Brain microvascular endothelial cell (primary cell): Measurements from ENCODE around the gene ZNF532.

Experiments
- DNase-seq: peaks from one replicate; pipeline ENCODE4 v3.0.0-alpha.2; 2020
- H3K27ac ChIP-seq: fragments of 250-450 bp; sonication (Bioruptor Pico); 2 replicates; pipeline ENCODE4 v1.5.1; 2020; ENCODE audit warnings: mild to moderate bottlenecking, moderate library complexity
- H3K27me3 ChIP-seq: fragments of 250-450 bp; sonication (Bioruptor Pico); replicated peaks from 2 replicates; pipeline ENCODE4 v1.5.1; 2020; ENCODE audit warnings: mild to moderate bottlenecking
- H3K36me3 ChIP-seq: fragments of 250-450 bp; sonication (Bioruptor Pico); replicated peaks from 2 replicates; pipeline ENCODE4 v1.5.1; 2020; ENCODE audit warnings: mild to moderate bottlenecking
- H3K4me3 ChIP-seq: 2 replicates; pipeline ENCODE4 v1.5.1; 2011; ENCODE audit warnings: low read depth, mild to moderate bottlenecking, control low read depth, low read length, moderate library complexity
- in situ Hi-C: cut with HindIII; loops from 2 replicates; pipeline ENCODE4 v1.10.0; 2017; ENCODE audit warnings: low sequenced_read_pairs, low pct_ligation_motif_present
- TF ChIP-seq, protein P1 (sequence below): IDR thresholded peaks from 2 replicates; pipeline ENCODE4 v1.5.1; 2011; ENCODE audit warnings: low read depth, mild to moderate bottlenecking, moderate library complexity, low read length, control low read depth, inconsistent platforms; ENCODE audit errors: missing control alignments

Gene ZNF532

DNA sequence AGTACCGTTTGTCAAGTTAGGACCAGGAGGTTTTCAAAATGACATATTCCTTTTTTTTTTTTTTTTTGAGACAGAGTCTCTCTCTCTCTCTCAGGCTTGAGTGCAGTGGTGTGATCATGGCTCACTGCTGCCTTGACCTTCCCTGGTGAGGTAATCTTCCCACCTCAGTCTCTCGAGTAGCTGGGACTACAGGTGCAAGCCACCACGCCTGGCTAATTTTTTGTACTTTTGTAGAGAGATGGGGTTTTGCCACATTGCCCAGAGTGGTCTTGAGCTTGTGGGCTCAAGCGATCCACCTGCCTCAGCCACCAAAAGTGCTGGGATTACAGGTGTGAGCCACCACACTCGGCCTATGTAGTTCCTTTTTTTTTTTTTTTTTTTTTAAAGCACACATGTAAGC is 147.1 kb downstream of the ZNF532 start:
- no peaks in the 10 kb centered on the region for H3K36me3 ChIP-seq
- H3K4me3 ChIP-seq, result no peak overlapping the region
- DNase-seq, result no peak
- in situ Hi-C loops, result no loop called here
- H3K27ac ChIP-seq, result no peak overlapping the region
- TF ChIP-seq, protein P1, sequence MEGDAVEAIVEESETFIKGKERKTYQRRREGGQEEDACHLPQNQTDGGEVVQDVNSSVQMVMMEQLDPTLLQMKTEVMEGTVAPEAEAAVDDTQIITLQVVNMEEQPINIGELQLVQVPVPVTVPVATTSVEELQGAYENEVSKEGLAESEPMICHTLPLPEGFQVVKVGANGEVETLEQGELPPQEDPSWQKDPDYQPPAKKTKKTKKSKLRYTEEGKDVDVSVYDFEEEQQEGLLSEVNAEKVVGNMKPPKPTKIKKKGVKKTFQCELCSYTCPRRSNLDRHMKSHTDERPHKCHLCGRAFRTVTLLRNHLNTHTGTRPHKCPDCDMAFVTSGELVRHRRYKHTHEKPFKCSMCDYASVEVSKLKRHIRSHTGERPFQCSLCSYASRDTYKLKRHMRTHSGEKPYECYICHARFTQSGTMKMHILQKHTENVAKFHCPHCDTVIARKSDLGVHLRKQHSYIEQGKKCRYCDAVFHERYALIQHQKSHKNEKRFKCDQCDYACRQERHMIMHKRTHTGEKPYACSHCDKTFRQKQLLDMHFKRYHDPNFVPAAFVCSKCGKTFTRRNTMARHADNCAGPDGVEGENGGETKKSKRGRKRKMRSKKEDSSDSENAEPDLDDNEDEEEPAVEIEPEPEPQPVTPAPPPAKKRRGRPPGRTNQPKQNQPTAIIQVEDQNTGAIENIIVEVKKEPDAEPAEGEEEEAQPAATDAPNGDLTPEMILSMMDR, result no peak
- H3K27me3 ChIP-seq, result no peaks in the 10 kb centered on the region

DNA sequence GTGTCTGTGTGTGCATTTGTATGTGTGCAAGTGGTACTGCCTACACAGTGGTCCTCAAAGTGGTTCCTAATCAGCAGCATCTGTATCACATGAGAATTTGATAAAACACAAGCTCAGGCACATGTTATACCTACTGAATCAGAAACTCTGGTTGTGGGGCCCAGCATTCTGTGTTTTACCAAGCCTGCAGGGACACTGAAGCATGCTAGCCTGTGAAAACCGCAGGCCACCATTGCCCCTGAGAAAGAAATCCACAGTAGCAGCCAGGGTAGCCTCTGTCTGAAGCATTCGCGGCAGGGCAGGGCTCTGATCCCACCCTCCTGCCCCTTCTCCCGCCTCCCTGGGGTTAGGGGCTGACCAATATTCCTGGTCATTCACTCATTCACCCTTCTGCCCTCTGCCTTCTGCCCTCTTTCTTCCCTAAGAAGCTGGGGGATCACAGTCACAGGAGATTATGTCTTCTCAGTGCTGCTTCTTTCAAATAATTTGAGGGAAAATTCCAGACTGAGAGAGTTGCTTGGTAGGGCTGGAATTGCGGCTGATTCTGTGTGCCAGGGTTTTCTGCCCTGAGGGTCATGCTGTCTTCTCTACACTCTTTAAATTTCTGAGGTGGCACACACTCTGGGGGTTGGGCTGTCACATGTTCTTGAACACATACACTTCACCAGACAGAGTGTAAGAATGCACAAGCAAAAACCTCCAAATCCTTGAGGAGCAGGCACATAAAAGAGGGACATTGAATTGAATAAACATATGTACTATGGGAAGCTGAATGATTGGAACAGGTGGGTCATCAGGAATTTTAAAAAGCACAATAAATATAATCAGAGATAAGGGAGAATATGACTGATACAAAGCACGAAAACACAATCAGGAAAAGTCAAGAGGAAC is 148.4 kb downstream of the ZNF532 start:
- Histone ChIP-seq H3K27ac (no peak overlapping the region), H3K4me3 (no peak overlapping the region), H3K27me3 (no peaks in the 10 kb centered on the region), H3K36me3 (no peaks in the 10 kb centered on the region)
- no peak for DNase-seq
- in situ Hi-C loops, result no loop called here
- TF ChIP-seq, protein P1, result no peak

DNA sequence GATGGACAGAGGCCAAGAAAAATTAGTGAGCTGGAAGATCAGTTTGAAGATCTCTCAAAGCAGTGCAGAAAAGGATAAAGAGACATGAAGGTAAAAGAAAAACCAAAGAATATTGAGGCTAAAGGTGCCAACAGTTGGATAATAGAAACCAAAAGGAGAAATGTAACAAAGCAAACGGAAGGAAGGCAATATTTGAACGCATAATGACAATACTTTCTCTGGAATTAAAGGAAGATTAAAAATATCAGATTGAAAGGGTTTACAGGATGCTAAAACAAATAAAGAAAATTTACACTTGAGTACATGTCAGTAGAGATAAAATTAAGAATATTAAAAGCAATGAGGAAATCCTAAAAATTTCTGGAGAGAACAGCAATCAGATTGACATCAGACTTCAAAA is 149.1 kb downstream of the ZNF532 start:
- TF ChIP-seq, protein P1, result no peak
- no peak for DNase-seq
- H3K27me3 ChIP-seq, result no peaks in the 10 kb centered on the region
- no peak overlapping the region for H3K4me3 ChIP-seq
- no peaks in the 10 kb centered on the region for H3K36me3 ChIP-seq
- H3K27ac ChIP-seq, result no peak overlapping the region
- in situ Hi-C loops, result no loop called here

DNA sequence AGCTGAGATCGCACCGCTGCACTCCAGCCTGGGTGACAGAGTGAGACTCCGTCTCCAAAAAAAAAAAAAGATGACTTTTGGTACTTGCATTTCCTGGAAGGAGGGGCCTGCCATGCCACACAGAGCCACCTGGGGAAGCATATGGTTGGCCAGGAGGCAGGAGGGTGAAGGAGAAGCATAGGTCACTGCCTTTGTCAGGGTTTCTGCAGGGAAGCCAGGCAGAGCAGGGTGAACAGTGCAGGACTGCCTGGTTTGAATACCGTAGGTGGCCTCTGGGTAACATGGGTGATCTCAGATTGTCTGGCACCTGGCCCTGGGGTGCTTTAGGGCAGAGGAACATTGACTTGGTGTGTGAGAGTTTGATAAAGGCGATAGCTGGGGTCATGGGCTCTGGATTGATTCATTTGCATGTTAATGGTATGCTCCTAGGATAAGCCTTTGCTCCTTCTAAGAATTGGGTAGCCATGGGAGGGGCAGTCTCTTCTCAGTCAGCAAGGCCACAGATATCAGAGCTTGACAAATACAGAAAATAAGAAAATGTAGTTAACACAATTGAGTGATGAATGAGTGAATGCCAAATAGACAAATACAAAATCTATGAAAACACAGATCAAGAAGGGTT is 151.0 kb downstream of the ZNF532 start:
- in situ Hi-C loops, result no loop called here
- TF ChIP-seq, protein P1, result no peak
- no peaks in the 10 kb centered on the region for H3K27me3 ChIP-seq
- no peaks in the 10 kb centered on the region for H3K36me3 ChIP-seq
- H3K27ac ChIP-seq, result no peak overlapping the region
- no peak for DNase-seq
- H3K4me3 ChIP-seq, result no peak overlapping the region

DNA sequence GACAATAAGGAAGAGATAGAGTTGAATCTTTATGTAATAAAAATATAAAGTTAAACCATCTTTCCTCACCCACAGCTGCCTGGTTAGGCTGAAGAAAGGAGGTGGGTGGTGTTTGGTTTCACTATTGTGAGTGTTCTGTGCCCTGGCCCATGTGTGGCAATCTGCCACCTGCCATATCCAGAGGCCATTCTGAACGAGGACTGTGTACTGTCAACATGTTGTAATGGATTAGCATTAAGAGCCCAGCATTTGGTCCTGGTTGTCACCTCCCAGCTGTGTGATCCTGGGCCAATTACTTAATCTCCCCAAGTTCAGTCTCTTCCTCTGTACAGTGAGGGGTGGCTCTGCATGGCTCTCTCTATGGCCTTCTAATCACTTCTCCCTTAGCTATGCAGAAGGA is 156.8 kb downstream of the ZNF532 start:
- DNase-seq, result no peak
- Histone ChIP-seq H3K4me3 (no peak overlapping the region), H3K27me3 (no peaks in the 10 kb centered on the region), H3K36me3 (no peaks in the 10 kb centered on the region), H3K27ac (no peak overlapping the region)
- TF ChIP-seq, protein P1, result no peak
- in situ Hi-C loops, result no loop called here
